Stimulated activated CD4-positive, alpha-beta T cell treated with anti-CD3 and anti-CD28 coated beads, Interleukin-1b, Interleukin-23, amount 100 ng/mL, for 4 hours (primary cell): ENCODE data around the gene OAS1.

Source experiments
- DNase-seq, 2 donors: peaks; one replicate each; pipeline ENCODE4 v3.0.0-alpha.2; 2020; ENCODE audit warnings: low read depth in 2 of 2

The OAS1 gene

DNA sequence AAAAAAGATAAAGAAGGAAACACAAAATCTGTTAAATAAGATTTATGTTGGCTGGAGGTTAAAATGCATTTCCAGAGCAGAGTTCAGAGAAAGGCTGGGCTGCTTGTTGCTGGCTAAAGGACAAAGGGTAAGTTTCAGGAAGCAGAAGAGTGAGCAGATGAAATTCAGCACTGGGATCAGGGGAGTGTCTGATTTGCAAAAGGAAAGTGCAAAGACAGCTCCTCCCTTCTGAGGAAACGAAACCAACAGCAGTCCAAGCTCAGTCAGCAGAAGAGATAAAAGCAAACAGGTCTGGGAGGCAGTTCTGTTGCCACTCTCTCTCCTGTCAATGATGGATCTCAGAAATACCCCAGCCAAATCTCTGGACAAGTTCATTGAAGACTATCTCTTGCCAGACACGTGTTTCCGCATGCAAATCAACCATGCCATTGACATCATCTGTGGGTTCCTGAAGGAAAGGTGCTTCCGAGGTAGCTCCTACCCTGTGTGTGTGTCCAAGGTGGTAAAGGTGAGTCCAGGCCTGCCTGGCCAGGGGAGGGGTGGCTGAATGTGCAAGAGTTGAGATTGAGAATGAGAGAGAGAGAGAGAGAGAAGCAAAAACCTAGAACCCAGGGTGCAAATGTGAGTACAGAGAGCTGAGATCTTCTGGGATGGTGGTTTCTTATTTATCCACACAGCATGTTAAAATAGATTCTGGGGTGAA, at the start of gene OAS1:
Gene OAS1 (plus strand): TSS at position 251 of the 703 bp plus-strand sequence. CDS start 78 bp downstream, at position 329.
- peak in 1 of 2 donors; percentile 18 for DNase-seq

DNA sequence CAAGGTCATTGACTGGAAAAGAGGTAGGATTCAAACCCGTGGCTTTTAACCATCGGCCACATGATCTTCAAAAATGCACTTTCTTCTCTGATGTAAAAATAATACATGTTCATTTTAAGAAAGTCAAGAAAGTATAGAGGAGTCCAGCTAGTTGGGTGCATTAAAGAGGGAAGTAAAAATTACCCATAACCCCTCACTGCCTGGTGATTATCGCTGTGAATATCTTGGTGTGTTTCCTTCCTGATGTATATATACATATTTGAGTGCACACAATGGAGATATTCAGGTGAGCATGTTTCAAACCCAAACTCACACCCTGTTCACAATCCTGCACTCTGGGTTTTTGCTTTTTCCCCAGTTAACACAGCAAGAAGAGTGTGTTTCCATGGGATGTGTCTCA, 47.5 kb upstream of the OAS1 start:
- no peak for DNase-seq

DNA sequence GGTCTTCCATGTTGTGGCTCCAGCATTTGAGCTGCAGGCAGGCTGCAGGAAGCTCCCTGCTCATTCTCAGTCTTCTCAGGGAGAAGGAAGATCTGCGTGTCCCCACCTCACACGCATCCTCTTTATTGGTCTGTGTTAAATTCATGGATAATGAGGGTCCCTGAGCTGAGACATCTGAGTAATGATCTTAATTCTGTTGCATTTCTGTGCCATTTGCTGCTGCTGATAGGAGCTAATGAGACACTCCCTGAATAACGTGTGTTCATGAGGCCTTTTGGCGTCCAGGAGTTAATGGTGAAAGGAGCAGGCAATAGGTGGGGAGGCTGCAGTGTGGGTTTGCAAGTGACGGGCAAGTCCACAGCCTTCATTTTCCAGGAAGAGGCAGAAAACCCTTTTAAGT, 46.6 kb upstream of the OAS1 start:
- DNase-seq, result no peak

DNA sequence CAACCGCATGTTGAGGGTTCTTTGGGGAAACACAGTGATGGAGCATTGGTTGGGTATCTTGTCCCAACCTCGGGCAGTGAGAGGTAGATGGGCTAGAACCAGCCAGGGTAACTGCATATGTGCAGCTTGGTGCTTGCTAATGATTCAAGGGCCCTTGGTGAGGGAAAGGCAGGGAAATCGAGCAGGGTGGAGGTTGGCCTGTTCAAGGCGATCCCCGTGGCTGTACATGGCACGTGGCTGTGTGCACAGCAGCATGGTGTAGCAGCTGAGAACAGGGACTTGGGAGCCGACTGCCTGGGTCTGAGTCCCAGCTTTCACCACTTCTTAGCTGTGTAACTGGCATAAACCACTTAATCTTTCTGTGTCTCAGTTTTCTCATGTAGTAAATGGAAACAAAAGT, 45.5 kb upstream of the OAS1 start:
- DNase-seq, result no peak

DNA sequence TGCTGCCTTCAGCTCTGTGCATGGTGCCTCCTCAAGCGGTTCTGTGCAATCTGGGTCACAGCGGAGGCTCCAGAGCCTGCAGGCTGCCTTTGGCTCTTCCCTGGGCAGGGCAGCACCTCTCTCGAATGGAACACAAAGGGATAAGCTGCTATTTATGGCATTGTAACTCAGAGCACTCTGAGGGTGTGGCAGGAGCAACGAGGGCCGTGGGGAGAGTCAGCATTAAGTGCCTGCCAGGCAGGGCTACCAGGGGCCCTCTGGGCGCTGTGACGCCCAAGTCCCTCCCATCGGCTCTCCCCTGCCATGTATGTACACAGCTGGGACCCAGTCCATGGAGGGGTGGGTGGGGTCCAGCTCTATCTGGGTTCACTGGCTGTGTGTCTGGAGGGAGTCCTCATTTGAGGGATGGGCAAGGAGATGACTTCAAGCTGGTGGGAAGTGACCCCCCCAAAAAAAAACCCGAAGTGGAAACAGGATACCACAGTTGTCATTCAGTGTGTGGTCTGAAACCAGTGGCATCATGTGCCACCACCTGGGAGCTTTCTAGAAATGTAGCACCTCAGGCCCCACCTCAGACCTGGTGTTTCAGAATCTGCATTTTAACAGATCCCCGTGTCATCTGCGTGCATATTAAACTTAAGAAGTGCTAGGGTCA, 44.0 kb upstream of the OAS1 start:
- no peak for DNase-seq

DNA sequence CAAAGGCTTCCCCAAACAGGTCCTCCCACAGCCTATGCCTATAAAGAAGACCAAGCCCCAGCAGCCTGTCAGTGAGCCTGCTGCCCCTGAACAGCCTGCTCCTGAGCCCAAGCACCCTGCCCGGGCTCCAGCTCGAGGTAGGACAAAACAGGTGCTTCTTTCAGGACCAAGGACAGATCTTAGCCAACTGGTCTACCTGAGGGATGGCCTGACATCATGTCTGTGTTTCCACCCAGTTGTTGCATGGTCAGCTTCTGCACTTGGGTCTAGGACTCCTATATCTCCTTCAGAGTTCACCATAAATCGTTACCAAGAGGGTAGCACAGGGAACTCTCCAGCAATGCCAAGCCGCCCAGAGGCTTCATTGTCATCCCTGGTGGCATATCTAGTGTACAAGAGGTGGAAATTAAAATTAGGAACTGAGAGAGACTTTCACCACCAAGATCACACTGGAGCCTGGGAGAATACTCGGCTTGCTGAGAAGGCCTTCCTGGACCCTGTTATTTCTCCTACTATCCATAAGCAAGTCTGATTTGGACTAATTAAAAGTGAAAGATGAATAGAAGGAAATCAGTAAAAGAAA, 38.2 kb upstream of the OAS1 start:
- DNase-seq, result no peak

DNA sequence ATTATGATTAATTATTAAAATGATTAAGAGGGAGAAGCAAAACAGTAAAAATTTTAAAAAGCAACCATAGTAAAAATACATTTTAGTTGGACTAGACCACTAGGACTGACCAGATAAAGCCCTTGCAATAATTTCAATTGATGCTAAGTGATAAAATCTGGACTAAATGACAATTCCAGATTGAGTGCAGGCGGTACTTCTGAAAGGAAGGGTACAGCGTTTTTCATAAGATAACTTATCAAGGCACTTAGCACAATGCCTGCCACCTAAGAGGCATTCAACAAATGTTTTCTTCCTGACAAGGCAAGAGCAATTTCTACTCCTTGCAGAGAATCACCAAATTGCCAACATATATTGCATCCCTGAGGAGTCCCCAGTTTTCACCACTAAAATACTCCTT, 37.7 kb upstream of the OAS1 start:
- DNase-seq, result no peak

DNA sequence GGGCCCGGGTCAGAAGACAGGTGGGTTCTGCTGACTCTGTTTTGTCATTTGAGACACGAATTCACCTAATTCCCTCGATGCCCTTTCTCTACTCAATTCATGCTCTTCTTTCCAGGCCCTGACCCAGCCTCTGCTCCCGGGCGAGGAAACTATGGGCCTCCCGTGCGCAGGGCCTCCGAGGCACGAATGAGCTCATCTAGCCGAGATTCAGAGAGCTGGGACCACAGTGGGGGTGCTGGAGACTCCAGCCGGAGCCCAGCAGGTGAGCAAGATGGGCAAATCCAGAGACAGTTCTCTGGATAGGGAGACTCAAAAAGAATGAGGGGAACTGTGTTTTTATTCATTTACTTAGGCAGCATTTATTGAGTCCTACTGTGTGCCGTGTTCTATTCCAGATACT, 37.0 kb upstream of the OAS1 start:
- DNase-seq, result no peak

DNA sequence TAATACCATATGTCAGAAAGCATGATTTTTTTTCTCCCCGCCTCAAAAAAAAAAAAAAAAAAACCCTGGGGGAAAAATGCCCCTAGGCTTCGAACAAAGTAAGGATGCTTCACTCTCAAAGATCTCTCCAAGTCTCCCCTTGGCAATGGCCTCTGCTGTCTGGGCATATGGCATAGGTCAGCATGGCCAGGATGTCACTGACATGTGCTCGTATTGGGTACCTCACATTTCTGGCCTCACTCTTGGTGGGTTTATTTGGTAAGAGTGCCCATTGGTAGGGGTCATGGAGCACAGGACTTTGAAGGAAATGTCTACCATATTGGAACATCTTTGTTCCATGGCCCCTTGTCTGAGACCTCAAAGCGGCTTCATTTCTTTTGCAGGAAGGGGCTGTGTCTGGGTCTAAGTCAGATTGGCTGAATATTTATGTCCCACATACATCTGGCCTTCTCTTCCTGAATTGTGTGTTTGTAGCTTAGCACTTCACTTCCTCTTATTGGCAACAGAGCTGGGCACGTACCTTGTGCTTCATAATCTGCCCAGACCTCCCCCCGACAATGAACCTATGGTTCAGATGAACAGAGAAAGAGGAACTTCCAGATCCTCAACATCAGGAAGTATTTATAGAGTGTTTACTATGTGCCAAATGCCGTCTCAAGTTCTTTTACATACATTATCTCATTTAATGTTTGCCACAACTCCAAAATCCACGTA, 36.3 kb upstream of the OAS1 start:
- DNase-seq, result no peak

DNA sequence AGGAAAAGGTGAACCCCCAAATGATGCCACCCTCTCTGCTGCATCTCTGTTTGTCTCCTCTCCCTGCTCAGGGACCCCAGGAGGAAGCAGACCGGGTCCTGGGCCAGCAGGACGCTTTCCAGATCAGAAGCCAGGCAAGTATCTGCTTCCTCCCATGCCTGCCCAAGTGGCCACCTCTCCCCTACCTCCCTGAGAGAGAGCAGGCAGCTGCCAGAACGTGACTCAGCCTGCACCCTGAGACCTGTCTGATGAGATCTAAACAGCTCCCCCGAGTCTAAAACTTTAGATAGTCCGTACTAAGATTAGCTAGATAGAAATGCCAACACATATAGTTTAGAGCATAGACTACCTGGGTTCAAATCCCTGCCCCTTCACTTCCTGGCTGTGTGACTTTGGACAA, 31.2 kb upstream of the OAS1 start:
- no peak for DNase-seq

DNA sequence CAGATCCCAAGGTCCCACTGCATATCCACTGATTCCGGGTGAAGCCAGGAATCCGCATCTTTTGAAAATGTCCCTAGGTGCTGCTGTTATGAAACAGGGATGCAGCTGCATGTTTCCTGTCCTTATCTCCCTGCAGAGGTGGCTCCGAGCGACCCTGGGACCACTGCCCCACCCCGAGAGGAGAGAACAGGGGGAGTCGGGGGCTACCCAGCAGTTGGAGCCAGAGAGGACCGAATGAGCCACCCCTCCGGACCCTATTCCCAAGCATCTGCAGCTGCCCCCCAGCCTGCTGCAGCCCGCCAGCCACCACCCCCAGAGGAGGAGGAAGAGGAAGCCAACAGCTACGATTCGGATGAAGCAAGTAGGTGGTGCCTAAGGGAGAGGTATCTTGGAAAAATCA, 30.3 kb upstream of the OAS1 start:
- DNase-seq, result no peak

DNA sequence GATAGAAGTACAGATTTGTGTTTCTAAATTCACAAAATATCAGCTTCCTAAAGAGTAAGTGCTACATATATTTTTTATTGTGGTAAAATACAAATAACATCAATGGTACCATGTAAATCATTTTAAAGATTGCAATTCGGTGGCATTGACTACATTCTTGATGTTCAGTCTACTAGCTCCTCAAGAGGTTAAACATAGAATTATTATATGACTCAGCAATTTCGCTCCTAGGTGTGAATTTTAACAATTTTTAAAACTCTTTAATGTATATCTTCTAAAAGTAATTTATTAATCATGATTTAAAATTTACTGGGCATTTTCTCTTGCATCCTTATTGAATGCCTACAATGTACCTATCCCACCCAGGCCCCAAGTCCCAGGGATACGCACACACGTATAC, 29.8 kb upstream of the OAS1 start:
- no peak for DNase-seq

DNA sequence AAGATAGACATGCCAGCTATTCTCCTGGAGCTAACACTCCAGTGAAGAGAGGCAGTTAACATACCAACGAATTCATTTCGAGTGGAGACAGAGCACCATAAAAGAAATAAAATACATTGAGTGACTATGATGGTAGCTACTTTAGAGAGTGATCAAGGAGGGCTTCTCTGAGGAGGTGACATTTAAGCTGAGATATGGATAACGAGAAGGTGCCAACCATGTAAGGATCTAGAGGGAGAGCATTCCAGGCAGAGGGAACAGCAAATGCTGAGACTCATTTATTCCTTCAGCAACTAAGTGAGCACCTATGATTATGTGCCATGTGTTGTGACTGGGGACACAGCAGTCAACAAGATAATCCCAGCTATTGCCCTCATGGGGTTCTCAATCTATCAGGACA, 28.3 kb upstream of the OAS1 start:
- no peak for DNase-seq

DNA sequence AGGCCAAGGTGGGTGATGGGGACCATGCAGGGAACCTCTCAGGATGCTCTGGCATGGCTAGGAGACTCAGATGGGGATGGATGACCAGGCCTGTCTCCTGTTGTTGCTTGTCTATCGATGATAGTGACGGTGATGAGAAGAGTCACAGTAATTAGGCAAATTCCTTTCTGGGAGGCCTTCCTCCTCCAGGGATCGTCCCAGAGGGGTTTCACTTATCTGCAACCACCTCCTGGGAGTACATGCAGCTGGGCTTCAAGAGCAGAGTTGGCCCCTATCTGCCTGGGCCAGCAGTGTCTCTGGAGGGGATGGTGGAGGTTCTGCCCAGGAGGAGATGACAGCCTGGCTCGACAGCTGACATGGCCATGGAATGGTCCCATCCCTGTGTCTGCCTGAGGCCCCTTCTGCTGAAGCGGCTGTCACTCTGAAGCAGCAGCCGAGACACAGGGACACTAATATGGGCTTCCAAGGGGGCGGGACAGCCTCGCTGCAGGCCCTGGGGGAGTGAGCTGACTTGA, 27.5 kb upstream of the OAS1 start:
- no peak for DNase-seq

DNA sequence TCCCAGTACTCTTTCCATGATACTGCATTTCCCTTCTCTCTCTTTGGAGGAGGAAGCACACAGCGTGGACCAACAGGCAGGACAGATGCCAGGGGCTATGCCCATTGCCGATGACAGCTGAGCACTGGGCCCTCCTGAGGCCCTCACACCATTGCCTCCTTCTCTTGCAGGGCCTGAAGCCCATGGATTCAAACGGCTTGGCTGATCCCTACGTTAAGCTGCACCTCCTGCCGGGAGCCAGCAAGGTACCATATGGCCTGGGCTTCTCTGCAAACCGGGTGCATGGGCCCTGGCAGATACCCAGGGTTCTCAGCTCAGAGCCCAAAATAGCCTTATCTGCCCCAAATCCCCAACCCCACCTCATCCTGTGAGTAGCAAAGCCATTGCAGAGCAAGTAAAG, 25.2 kb upstream of the OAS1 start:
- DNase-seq, result no peak

DNA sequence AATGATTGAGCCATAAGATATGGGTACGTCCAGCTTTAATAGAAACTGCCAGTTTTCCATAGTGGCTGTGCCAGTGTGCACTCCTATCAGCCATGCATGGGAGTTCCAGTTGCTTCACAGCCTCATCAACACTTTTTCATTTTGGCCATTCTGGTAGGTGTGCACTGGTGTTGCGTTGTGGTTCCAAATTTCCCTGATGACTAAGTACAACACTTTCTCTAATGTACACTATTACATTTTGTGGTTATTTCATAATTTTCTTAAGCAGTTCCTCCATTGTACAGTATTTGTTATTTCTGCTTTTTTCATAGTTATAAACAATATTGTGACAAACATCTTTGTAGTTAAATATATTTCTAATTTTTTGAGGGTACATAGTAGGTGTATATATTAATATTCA, 21.5 kb upstream of the OAS1 start:
- DNase-seq, result no peak

DNA sequence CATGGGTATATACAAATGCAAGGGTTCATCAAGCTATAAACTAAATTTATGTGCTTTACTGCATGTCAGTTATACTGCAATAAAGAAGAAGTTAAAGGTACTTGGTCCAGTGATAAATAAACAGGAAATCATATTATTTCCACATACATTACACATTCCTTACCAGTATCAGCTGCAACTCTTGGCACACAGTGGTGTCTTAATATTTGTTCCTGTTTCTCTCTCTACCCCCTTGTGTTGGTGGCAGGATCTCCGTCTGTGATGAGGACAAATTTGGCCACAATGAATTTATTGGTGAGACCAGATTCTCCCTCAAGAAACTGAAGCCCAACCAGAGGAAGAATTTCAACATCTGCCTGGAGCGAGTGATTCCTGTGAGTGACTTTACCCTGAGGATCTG, 19.2 kb upstream of the OAS1 start:
- DNase-seq, result no peak

DNA sequence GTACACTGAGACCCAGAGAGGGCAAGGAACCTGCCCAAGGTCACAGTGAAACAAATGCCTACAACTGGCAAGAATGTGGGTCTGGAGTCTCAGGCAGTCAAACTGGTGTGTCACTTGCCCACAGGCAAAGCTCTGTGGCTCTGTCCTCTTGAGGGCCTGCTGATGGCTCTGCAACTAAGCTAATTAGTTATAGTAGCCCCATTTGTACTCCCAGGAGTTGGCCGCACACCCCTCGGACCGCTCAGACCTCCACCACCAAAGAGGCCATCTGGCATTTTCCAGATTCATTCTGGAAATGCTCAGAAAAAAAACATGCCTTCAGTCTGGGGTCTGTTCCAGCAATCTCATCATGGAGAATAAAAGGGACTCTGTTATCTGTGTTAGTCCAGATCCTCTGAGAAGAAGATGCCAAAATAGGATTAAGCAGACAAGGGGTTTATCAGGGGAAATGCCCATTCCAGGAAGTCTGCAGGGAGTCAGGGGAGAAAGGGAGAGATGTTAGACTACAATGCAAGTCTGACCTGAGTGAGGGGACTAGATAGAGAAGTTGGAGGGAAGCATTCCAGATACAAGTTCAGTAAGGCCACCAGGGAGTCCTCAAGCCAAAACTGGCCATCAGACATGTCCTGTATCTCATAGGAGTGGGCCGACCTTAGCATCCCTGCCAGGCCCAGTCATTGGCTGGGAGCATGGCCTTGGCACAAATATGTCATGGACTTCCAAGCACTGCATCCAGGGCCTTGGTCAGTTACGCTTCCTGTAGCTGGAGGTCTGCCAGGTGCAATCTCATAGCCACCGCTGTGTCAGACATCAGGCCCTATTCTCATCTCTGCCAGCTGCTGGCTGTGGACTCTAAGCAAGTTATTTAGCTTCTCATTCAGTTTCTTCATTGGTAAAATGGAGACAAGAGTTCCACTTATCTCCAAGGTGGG, 15.4 kb upstream of the OAS1 start:
- no peak for DNase-seq

DNA sequence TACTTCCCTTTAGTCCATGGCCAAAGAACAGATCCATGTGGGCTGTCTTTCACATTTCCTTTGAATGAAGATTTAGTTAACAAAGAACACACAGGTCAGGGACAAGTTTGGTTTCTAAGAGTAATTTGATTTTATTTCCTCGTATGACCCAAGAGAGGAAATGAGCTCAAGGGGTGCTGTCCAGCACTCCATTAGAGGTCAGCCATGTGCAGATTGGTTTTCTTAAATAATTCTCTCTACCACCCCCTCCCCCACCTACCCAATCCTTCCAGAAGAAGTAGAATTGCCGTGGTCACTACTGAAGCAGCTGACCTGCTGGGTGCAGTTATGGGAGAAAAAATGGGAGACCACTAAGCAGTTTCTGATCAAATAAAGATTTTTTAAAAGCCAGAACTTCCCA, 13.9 kb upstream of the OAS1 start:
- DNase-seq, result no peak

DNA sequence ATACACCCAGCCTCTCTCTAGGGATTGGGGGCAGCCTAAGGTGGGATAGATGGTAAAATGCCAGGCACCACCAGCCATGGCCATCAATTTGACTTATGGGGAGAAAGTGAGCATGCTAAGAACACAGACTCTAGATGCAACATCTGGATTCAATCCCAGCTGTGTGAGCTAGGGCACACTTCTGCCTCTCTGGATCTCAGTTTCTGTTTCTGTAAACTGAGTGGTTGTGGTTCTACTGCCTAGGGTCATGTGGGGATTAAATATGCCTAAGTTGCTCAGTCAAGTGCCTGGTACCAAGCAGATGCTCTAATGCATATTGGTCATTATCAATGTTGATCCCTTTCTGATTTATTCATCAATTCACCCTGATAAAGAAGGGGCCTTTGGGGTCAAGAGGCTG, 12.6 kb upstream of the OAS1 start:
- DNase-seq, result no peak

DNA sequence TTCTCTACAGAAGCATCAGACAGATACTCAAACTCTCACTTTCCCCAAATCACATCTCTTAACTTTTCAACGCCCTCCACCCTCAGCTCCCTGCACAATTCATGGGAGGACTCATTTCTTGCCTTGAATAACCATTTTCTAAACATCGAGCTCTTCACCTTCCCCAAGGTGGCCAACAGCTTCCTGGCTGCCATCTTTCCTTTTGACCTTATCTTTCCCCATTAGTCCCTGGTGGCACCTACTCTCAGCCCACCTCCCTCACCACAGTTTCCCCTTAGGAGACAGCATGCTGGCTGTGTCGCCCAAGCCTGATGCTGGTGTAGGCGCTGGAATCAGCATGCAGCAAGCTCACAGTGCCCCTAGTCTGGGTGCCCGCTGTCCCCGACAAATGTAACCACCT, 8.4 kb upstream of the OAS1 start:
- DNase-seq, result no peak
